NCI-H2171 treated with DMSO at 0.1 percent for 48 hours (cell line): ENCODE results near the gene ARG2.
"Not testable (repeated sequence)": the region's sequence is repeated elsewhere in the genome, so short reads cannot be mapped to it uniquely, and the experiment has no call there.

ENCODE experiments used
- DNase-seq: peaks from one replicate; lab custom pipeline; 2025; lab: John Stamatoyannopoulos, UW

ARG2 gene

DNA sequence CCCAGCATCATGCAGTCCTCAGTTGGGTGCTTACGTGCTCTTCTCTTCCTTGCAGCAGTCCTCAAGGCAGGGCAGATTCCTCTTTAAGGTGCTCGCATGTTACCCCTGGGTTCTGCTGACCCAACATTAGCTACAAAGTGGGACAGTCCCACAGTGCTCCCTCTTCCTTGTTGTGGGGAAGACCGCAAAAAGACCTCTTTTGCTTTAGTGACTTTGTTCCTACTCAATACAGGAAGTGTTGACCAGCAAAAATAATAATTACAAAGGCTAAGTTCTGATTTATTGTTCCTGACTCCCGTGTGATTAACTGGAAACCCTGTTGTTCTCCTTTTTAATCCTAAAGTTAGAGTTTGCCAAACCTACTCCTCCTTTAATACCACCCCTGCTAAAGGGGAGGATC, 33.4 kb upstream of the ARG2 start:
- DNase-seq: no peak

DNA sequence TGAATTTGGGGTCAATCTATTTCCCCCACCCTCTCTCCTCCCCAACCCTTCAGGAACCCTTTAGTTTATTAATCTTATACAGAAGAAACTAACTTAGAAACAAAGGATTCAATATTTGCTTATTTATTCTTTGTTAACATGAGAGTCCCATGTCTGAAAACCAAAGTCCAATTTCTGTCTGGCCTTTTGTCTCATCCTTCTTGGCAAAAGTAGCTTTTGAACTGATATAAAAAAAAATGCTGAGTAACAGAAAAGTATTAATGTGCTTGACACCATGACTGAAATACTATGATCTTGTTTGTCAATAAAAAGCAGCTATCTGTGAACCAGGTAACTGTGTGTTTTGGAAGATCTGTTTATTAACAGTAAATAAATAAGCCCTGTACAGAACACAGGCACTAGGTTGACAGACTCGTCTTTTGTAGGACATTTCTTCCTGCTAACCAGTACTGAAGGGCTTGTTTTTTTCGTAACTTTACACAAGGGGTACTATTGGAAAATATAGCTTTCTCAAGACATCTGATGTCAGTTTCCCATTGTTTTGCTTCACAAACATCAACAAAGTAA, 30.4 kb upstream of the ARG2 start:
- no peak for DNase-seq

DNA sequence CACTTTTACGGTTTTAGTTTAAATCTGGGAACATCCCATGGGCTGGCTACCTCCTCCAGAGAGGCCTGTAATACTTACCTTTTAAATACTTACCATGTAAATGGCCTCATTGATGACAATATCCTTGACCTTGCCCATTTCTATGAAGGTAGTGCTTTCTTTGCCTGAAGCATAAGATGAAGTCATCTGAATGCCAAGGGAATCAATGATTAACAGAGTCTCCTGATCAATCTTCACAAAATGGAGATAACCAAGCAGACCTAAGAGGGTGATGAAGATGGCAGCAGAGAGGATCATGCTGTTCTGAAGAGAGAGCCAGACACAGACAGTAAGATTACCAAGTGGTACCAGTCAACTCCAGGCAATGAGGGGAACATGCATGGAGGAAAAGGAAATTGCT, 26.1 kb upstream of the ARG2 start:
- DNase-seq: not testable (repeated sequence)

DNA sequence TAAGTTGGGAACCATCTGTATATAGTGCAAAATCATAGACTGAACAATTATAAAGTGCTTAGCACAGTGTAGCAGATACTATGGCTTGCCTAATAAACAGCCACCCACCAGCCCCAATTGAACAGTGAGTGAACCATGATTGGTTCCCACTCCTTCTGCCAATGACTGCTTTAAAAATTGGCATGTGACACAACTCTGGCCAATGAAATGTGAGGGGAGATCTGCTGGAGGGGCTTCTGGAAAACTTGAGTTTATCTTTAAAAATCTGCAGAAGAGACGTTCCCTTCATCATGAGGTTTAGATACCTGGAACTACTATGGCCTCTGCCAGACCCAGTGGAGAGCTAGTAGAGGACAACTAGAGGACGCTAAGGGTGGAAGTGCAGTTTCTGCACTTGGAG, 24.3 kb upstream of the ARG2 start:
- DNase-seq: no peak

DNA sequence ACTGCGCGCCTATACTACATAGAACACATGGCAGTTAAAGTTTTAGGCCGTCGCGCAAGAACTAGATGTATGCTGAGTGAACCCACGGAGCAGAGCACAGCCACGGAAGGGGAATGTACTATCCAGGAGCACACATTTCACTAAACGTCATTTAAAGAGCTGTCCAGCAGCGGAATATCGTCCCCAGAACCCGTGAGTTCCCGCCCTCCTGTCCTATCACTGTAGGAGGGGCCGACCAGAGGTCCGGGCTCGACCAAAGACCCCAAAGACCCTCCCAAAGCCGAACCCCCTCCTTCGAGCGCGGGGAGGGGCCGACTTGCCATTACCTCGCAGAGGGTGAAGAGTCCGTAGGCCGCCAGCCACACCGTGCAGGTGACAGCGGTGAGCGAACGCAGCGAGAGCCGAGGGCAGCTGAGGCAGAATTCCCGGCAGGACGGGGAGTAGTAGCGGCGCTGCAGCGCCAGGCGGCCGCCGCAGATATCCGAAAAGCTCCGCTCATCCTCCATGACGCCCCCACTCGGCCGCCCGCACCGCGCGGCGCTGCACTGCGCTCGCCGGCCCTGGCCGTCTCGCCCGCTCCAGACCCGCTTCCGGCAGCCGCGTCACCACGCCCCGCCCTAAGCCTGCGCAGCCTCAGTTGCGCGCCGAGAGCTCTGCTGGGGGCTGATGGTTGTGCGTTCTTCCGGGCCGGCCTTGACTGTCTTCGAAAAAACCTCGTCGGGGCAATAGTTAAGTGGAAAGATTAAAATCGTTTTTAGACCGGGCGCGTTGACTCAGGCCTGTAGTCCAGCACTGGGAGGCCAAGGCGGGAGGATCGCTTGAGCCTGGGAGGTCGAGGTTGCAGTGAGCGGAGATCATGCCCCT, 19.8 kb upstream of the ARG2 start, which contains the start of gene PIGH:
TSS of gene PIGH (minus strand) at position 571 of the 864 bp plus-strand sequence. CDS start at position 506, 65 bp downstream.
- peak; percentile 90 for DNase-seq

DNA sequence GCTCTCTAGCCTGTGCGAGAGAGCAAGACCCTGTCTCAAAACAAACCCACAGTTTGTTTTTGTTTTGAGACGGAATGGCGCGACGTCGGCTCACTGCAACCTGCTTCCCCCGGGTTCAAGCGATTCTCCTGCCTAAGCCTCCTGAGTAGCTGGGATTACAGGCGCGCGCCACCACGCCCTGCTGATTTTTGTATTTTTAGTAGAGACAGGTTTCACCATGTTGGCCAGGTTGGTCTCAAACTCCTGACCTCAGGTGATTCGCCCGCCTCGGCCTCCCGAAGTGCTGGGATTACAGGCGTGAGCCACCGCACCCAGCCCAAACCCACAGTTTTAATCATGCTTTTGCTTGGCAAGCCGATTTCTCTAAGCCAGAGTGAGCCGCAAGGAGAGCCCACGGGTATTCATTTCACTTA, 19.2 kb upstream of the ARG2 start:
- not testable (repeated sequence) for DNase-seq

DNA sequence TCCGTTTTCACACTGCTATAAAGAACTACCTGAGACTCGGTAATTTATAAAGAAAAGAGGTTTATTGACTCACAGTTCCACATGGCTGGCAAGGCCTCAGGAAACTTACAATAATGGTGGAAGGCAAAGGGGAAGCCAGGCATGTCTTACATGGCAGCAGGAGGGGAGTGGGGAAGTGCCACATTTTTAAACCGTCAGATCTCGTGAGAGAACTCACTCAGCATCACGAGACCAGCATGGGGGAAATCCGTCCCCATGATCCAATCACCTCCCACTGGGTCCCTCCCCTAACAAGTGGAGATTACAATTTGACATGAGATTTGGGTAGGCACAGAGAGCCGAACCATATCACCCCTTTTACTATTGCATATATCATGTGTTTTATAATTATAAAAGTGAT, 17.6 kb upstream of the ARG2 start:
- DNase-seq: no peak

DNA sequence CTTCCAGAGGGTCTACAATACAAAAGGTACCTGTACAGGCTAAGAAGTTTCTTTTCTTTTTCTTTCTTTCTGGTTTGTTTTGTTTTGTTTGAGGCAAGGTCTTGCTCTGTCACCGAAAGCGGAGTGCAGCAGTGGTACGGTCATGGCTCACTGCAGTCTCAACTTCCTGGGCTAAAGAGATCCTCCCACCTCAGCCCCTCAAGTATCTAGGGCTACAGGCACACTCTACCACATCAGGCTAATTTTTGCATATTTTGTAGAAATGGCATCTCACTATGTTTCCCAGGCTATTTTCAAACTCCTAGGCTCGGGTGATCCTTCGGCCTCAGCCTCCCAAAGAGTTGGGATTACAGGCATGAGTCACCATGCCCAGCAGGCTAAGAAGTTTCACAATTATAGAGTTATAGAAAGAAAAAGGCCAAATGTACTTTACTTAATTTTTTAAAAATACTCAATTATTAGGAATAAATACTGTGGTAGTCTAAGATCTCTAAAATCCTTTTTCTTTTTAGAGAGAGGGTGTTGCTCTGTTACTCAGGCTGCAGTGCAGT, 16.6 kb upstream of the ARG2 start:
- DNase-seq: no peak

DNA sequence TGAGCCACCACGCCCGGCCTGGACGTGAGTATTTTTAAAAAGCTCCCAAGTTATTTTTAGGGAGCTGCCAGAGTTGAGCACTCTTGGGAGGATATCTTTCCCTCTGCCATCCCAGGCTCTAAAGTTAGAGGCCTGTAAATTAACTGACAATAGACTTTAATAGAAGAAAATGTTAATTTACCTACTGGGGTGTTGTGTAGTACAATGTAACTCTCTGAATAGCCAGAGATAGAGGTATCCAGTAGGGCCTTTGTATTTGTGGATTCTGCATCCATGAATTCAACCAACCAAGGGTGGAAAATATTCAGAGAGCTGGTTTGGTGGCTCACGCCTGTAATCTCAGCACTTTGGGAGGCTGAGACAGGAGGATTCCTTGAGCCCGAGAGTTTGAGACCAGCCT, 12.1 kb upstream of the ARG2 start:
- DNase-seq: no peak

DNA sequence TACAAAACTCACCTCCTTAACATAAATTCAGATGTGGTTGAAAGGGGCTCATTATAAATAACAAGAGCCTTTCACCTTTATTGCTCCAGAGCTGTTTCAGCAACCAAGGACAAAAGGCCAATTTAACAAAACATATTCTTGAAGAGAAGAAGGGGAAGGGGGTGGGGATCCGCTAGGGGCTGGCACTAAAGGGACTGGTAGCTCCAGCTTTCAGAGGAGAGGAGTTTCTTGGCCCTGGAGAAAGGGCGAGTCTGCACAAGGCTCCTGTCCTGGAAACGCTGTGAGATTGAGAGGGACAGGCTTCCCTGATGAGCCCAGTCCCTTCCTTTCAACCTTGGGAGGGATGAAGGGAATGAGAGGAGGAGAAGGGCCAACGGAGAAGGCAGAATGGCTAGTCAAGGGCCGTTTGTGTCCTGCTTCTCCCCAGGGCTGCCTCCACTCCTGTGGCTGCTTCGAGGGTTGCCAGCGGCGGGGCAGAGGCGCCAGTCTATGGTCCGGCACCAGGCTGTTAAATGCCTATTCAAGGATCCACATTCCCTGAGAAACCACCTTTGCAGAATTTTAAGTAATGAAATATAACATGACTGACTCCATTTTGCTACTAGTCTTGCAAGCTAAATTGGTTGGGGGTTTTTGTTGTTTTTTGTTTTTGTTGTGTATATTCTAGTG, 9.9 kb upstream of the ARG2 start:
- DNase-seq: no peak

DNA sequence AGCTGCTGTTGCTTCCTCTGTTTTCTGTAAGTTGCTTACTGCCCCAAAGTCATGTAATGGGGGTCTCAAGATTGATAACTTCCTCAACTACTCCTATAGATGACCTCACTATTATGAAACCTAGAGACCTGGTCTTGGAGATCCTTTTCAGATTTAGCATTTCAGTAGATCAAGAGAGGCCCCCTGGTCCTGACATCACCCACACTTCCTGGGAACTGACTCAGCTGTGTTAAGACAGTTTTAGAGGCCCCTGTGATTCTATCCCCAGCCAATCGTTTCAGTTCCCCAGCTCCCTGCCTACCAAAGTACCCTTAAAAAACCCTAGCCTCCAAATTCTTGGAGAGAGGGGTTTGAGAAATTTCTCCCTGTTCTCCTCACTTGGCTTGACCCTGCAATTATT, 9.2 kb upstream of the ARG2 start:
- DNase-seq: no peak

DNA sequence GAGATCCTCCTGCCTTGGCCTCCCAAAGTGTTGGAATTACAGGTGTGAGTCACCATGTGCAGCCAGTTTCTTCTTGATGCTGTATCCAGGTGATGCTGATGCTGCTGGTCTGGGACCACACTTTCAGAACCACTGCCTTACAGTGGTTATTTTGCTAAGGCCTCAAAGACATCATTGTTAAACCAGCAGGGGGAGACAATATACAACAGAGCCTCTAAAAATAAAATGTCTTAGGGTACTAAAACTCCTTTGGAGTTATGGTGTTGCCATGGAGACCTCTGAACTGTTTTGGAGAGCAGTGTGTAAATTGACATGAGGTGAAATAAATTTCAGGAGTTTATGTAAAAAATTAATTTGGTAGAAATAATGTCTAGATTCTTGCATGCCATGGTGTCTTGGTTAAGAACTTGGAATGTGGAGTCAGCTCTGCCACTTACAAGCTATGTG, 1.1 kb upstream of the ARG2 start:
- peak; percentile 57 for DNase-seq

DNA sequence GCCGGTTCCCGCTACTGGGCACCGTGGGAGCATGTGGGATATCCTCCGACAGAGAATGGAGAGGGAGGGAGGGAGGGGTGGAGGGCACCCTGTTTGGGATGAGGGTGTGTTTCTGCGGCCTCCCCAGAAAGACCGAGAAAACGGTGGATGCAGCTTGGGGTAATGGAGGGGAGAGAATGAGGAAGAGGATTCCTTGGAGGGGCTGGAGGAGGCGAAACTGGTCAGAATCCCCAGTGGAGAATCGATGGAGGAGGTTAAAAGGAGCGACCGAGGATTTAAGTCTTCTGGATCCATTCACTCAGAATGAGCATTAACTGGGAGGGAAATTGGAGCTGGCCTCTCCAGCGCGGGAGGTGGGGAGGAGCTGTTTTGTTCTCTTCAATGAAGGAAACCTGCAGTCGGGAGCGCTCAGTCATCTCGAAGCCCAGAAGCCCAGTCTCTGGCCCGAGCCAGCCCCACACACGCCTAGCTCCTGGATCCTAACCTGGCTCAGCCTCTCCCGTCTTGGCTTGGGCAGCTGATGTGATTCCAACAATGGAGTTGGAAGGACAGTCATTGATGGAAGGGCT, 581 bp downstream of the ARG2 start:
- DNase-seq: peak; percentile 30

DNA sequence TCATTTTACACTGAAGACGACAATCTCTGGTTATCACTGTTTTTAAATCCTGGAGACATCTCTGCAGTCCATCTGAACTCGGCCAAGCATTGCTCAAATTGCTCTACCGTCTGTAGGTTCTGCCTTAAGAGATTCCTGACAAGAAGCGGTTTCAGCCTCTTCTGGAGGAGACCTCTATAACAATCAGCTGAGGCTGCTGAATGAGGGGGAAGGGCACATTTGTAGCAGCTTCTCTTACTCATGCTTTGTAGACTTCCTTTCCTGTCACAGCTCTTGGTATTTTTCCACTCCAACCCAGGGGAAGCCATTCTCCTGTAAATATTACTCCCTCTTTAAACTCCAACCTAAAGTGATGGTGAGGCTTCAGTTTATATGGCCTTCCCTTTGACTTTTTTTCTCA, 3.0 kb downstream of the ARG2 start:
- DNase-seq: peak; percentile 19

DNA sequence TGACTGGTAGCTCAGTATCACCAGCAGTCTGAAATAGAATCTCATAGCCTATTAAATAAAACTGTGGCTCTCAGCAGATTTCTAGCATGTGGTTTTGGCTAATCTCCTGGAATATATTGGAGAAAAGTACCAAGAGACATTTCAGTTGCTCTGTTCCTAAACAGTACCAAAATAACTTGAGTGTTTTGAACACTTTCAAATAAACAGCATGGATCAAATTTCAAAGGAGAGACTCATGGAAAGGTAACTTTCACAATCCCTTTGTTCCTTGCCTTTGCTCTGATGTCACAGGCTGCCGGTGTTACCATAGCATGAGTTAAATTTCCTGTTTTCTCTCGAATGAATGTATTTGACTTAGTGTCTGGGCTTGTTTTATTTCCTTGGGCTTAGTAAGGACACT, 3.4 kb downstream of the ARG2 start:
- DNase-seq: no peak

DNA sequence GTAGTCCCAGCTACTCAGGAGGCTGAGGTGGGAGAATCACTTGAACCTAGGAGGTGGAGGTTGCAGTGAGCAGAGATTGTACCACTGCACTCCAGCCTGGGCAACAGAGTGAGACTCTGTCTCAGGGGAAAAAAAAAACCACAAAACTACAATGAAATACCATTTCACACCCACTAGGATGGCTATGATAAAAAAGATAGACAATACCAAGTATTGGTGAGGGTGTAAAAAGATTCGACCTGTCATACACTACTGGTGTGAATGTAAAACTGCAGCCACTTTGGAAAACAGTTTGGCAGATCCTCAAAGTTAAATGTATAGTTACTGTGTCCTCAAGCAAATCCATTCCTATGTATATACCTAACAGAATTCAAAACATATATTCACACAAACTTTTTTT, 6.4 kb downstream of the ARG2 start:
- DNase-seq: not testable (repeated sequence)

DNA sequence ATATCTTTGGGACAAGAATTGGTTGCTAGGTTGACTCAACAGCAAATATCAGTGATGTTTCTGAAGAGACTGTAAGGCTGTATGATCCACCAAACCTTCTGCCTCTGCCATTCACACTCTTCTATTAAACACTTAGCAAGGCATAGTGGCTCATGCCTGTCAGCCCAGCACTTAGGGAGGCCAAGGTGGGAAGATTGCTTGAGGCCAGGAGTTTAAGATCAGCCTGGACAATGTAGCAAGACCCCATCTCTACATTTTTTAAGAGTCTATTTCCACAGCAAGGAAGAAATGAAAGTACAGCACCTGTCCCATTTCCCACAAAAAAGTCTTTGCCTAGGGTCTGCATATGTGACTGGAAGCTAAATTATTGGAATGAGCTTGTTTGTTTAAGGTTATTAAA, 7.8 kb downstream of the ARG2 start:
- no peak for DNase-seq

DNA sequence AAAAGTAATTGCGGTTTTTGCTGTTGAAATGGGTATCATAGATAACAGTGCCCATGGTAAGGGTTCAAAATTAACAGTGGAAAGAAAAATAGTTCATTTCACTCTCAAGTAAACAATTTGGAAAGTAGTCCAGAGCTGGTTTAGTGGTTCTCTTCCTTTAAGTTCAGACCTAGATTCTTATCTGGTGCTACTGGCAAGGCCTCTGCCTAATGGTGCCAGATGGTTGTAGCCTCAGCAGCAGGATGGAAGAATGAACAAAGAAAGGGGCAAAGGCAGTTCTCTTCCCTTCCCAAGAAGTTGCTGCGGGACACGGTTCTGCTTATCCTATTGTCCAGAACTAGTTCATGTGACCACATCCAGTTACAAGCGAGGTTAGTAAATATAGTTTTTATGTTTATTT, 10.5 kb downstream of the ARG2 start:
- DNase-seq: no peak

DNA sequence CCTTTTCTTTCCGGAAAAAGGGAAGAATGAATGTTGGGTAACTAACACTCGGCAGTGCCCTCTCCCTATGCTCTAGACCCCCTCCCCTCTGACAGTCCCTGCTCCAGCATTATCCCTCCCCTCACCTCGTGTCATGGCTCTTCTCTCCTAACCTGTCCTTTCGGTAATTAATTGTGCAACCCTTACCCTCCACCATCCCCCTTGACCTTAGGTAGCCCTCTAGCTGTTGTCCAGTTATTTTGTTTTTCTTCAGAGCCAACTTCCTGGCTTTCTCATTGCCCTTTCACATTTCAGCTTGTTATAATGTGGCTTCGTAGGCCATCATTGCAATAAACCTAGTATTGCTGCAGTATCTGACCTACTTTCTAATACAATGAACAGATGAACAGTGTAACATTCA, 11.2 kb downstream of the ARG2 start:
- DNase-seq: no peak

DNA sequence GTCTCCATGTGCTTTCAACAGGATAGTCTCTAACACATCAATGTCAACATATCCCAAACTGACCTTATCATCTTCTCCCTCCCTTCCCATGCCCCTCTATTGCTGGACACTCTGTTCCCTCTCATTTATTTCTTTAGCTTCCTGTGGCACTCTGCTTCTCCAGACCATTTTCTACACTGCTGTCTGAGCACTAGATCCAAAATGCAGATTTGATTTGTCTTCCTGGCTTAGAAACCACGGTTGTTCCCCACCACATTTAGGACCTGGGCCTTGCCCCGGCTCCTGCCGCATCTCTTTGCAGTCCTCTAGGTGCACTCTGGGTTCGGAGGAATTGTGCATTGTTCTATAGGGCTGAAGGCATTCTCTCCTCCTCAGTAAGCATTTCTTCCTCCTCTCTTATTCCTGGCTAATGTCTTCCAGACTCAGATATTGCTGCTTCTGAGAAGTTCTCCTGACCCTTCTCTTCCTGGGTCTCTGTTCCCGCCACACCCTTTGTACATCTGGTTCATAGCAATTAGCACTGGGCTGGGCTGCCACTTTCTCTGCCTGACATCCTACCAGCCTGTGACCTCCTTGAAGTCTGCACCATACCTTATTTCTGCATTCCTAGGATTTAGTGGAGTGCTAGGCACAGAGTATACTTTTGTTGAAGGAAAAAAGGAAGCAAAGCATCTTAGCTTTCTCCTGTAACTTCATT, 13.9 kb downstream of the ARG2 start:
- DNase-seq: no peak

DNA sequence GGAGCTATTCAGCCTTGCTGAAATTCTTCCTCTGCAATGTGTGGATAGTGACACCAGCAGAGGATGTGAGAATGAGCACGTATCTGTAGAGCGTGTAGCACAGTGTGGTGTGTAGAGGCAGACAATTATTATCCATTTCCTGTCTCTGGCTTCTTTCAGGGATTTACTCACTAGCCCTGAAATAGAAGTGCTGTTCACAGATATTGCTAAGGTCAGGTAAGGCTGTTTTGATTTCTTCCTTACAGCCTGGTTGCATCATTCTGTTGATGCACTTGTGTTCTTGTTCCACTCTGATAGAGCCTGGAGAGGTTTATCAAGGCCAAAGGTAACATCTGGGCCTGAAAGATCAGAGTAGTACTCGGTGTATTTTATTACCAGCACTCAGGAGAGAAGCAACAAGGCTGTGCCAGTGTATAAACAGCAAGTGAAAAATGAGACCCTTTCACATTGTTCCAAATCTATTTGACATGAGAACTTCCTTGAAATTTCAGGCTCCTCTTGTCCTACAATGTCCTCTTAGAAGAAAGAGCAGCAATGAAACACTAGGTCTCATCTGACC, 16.7 kb downstream of the ARG2 start:
- peak; percentile 93 for DNase-seq
